ENCODE results near the gene EIF4G3.
"Not testable (repeated sequence)": the region's sequence is repeated elsewhere in the genome, so short reads cannot be mapped to it uniquely, and the experiment has no call there.

EIF4G3 gene

GRCh38 chr1:21176586-21177555 is at the start of gene EIF4G3:
EIF4G3 (minus strand) TSS chr1:21176897; CDS start chr1:21002742, 174,155 bp downstream.
- peak; percentile 95 for DNase-seq (ENCODE audit: low read depth)

GRCh38 chr1:21225065-21225464 is 48.4 kb upstream of the EIF4G3 start:
- no peak for DNase-seq (ENCODE audit: low read depth)

- no peak for DNase-seq (ENCODE audit: low read depth)
These were observed 44.1 kb upstream of the EIF4G3 start for GRCh38 chr1:21220815-21221214.

- no peak for DNase-seq (ENCODE audit: low read depth)
These were observed 43.0 kb upstream of the EIF4G3 start for GRCh38 chr1:21219674-21220073.

- no peak for DNase-seq (ENCODE audit: low read depth)
These were observed 41.3 kb upstream of the EIF4G3 start for GRCh38 chr1:21217812-21218596.

GRCh38 chr1:21216835-21217811 is 40.4 kb upstream of the EIF4G3 start:
- no peak for DNase-seq (ENCODE audit: low read depth)

- no peak for DNase-seq (ENCODE audit: low read depth)
These were observed 35.4 kb upstream of the EIF4G3 start for GRCh38 chr1:21212126-21212525.

GRCh38 chr1:21208137-21208700 is 31.5 kb upstream of the EIF4G3 start:
- DNase-seq (ENCODE audit: low read depth): not testable (repeated sequence)

GRCh38 chr1:21206117-21206516 is 29.4 kb upstream of the EIF4G3 start:
- DNase-seq (ENCODE audit: low read depth): no peak

- no peak for DNase-seq (ENCODE audit: low read depth)
These were observed 28.7 kb upstream of the EIF4G3 start for GRCh38 chr1:21205416-21205815.

GRCh38 chr1:21201650-21202049 is 25.0 kb upstream of the EIF4G3 start:
- no peak for DNase-seq (ENCODE audit: low read depth)

- DNase-seq (ENCODE audit: low read depth): not testable (repeated sequence)
These were observed 24.5 kb upstream of the EIF4G3 start for GRCh38 chr1:21201238-21201637.

GRCh38 chr1:21200767-21201166 is 24.1 kb upstream of the EIF4G3 start:
- DNase-seq (ENCODE audit: low read depth): no peak

- no peak for DNase-seq (ENCODE audit: low read depth)
These were observed 22.2 kb upstream of the EIF4G3 start for GRCh38 chr1:21198929-21199328.

GRCh38 chr1:21192871-21193270 is 16.2 kb upstream of the EIF4G3 start:
- no peak for DNase-seq (ENCODE audit: low read depth)

- DNase-seq (ENCODE audit: low read depth): no peak
These were observed 15.6 kb upstream of the EIF4G3 start for GRCh38 chr1:21192284-21192683.

- DNase-seq (ENCODE audit: low read depth): not testable (repeated sequence)
These were observed 14.1 kb upstream of the EIF4G3 start for GRCh38 chr1:21190771-21191170.

GRCh38 chr1:21189906-21190500 is 13.3 kb upstream of the EIF4G3 start:
- DNase-seq (ENCODE audit: low read depth): no peak

- DNase-seq (ENCODE audit: low read depth): no peak
These were observed 12.7 kb upstream of the EIF4G3 start for GRCh38 chr1:21189421-21189820.

GRCh38 chr1:21188235-21188634 is 11.5 kb upstream of the EIF4G3 start:
- DNase-seq (ENCODE audit: low read depth): no peak

- no peak for DNase-seq (ENCODE audit: low read depth)
These were observed 8.6 kb upstream of the EIF4G3 start for GRCh38 chr1:21185221-21185731.
